Fibroblast of lung (primary cell): ENCODE data around the gene MKKS. TPM values are rescaled to one million over a fixed set of nuclear protein-coding genes. Genes with fewer than 3 reads are reported as not detected.
A peak's percentile ranks its signal among the peaks of the same experiment; 100 is the strongest.

ENCODE experiments used
- DNase-seq, 2 donors: peaks; one replicate each; pipeline versions ENCODE4 v3.0.0 to v3.0.0-alpha.2; 2010; ENCODE audit warnings: low read depth in 2 of 2
- H2AFZ ChIP-seq: 2 replicates; pipeline ENCODE4 v1.5.1; 2012; ENCODE audit warnings: low read length, control low read depth, inconsistent platforms
- H3K27ac ChIP-seq: 2 replicates; pipeline ENCODE4 v1.5.1; 2011; ENCODE audit warnings: low read length, control low read depth; ENCODE audit not compliant: insufficient read depth
- H3K27me3 ChIP-seq: 2 replicates; pipeline ENCODE4 v1.5.1; 2011; ENCODE audit warnings: mild to moderate bottlenecking, low read length; ENCODE audit not compliant: control insufficient read depth, insufficient read depth
- H3K36me3 ChIP-seq: 2 replicates; pipeline ENCODE4 v1.5.1; 2011; ENCODE audit warnings: low read length; ENCODE audit not compliant: control insufficient read depth, insufficient read depth
- H3K4me1 ChIP-seq: 2 replicates; pipeline ENCODE4 v1.5.1; 2011; ENCODE audit warnings: low read length; ENCODE audit not compliant: control insufficient read depth, insufficient read depth; ENCODE audit errors: extremely low read depth
- H3K4me2 ChIP-seq: 2 replicates; pipeline ENCODE4 v1.5.1; 2011; ENCODE audit warnings: low read length, control low read depth; ENCODE audit not compliant: insufficient read depth; ENCODE audit errors: extremely low read depth
- H3K4me3 ChIP-seq, 4 experiments: fragments of 200-600 bp in 1 of 4; sonication (generic) in 1 of 4; replicated peaks in 1 of 4; 2 replicates each; pipeline ENCODE4 v1.5.1; 2011 to 2016; ENCODE audit warnings: low read length in 4 of 4, low read depth in 3 of 4, mild to moderate bottlenecking in 3 of 4, control low read depth in 2 of 4, inconsistent platforms in 1 of 4, mixed read lengths in 1 of 4; ENCODE audit not compliant: insufficient read depth in 1 of 4; ENCODE audit errors: control extremely low read depth in 1 of 4
- H3K79me2 ChIP-seq: 2 replicates; pipeline ENCODE4 v1.5.1; 2012; ENCODE audit warnings: mild to moderate bottlenecking, low read length, inconsistent platforms; ENCODE audit not compliant: control insufficient read depth, insufficient read depth
- H3K9ac ChIP-seq: 2 replicates; pipeline ENCODE4 v1.5.1; 2011; ENCODE audit warnings: mild to moderate bottlenecking, low read length, control low read depth; ENCODE audit not compliant: insufficient read depth
- H3K9me3 ChIP-seq: 2 replicates; pipeline ENCODE4 v1.5.1; 2012; ENCODE audit warnings: low read depth, low read length; ENCODE audit not compliant: control insufficient read depth, insufficient read depth
- H4K20me1 ChIP-seq: 2 replicates; pipeline ENCODE4 v1.5.1; 2011; ENCODE audit warnings: low read length; ENCODE audit not compliant: control insufficient read depth, insufficient read depth; ENCODE audit errors: extremely low read depth
- EZH2 ChIP-seq: IDR thresholded peaks from 2 replicates; pipeline ENCODE4 v1.5.1; 2012; ENCODE audit warnings: low read length, control low read depth, mild to moderate bottlenecking; ENCODE audit errors: missing control alignments
- polyA plus RNA-seq, 2 donors: library from polyadenylated mRNA; depleted of rRNA in 1 of 2; stranded (reverse) in 1 of 2; unstranded in 1 of 2; fragments of >200 nt; gene quantifications; 2 replicates each; pipeline ENCODE4 v1.2.1, GENCODE V29; 2011 to 2012; ENCODE audit warnings: missing spikeins in 1 of 2
- total RNA-seq: library from RNA; depleted of rRNA; stranded (reverse); fragments of >200 nt; gene quantifications from 2 replicates; pipeline ENCODE4 v1.2.1, GENCODE V29; 2014
- TF ChIP-seq, protein P1 (sequence below), 2 donors: IDR thresholded peaks in 1 of 2; conservative IDR thresholded peaks in 1 of 2; 1 replicate in 1 of 2; 2 replicates in 1 of 2; pipeline ENCODE4 v1.5.1; 2011 to 2012; ENCODE audit warnings: low read length in 2 of 2, control low read depth in 1 of 2, inconsistent platforms in 1 of 2, low read depth in 1 of 2, mild to moderate bottlenecking in 1 of 2

Gene MKKS
- total and polyA plus RNA-seq, 2 donors (not counting 1 experiment from before 2014, with no cell fraction given), result 6.4 to 13.1 TPM

DNA sequence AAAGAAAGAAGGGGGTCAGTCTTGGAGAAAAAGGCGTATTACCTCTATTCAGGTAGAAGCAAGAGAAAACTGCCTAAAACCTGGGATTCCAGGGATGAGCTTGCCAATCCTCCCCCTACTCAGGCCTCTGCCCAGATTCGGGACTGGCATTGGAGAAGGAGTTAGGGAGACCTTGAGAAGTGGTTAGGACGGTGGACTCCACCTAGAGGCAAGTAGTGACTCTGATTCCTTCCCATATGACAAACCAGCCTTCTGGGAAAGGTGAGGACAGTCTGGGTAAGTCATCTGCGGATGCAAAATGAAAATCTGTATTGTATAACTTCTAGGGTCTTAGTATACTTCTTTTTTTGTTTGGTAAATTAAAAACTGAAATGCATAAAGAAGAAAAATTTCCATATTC lies 44.9 kb upstream of the MKKS start:
- TF ChIP-seq, protein P1, sequence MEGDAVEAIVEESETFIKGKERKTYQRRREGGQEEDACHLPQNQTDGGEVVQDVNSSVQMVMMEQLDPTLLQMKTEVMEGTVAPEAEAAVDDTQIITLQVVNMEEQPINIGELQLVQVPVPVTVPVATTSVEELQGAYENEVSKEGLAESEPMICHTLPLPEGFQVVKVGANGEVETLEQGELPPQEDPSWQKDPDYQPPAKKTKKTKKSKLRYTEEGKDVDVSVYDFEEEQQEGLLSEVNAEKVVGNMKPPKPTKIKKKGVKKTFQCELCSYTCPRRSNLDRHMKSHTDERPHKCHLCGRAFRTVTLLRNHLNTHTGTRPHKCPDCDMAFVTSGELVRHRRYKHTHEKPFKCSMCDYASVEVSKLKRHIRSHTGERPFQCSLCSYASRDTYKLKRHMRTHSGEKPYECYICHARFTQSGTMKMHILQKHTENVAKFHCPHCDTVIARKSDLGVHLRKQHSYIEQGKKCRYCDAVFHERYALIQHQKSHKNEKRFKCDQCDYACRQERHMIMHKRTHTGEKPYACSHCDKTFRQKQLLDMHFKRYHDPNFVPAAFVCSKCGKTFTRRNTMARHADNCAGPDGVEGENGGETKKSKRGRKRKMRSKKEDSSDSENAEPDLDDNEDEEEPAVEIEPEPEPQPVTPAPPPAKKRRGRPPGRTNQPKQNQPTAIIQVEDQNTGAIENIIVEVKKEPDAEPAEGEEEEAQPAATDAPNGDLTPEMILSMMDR (conservative IDR thresholded peaks at IDR 0.05 in 1 of 2, IDR thresholded peaks at IDR 0.05 in 1 of 2; ENCODE audit: low read depth in 1 of 2, low read length in 2 of 2), result peak in 1 of 2 donors; percentile 4
- TF ChIP-seq EZH2, result no peak
- DNase-seq, result no peak
- H3K9ac ChIP-seq, result no peak overlapping the region
- no peaks in the 10 kb centered on the region for H3K27me3 ChIP-seq
- no peaks in the 10 kb centered on the region for H3K9me3 ChIP-seq
- no peaks in the 10 kb centered on the region for H3K4me1 ChIP-seq
- no peaks in the 10 kb centered on the region for H3K36me3 ChIP-seq
- no peaks in the 10 kb centered on the region for H3K79me2 ChIP-seq
- no peaks in the 10 kb centered on the region for H4K20me1 ChIP-seq
- no peak overlapping the region for H2AFZ ChIP-seq
- H3K4me2 ChIP-seq, result no peak overlapping the region
- H3K27ac ChIP-seq, result no peak overlapping the region
- H3K4me3 ChIP-seq, result no peak overlapping the region

DNA sequence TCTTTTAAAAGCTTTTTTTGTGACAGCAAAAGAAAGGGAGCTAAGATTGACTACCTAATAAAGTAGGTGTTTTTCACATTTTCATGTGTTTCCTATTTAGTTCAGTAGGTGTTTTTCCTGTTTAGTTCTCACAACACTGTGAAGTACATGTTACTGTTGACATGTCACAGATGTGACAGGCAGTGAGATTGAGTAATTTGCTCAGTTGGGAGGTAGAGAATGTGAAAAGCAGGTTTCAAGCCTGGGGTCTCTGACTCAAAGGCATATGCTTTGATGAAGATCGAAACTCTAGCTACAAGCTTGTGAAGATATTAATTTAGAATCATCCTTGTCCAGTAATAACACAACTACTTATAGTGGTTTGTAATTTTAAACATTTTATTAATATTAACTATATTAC lies 44.2 kb upstream of the MKKS start:
- DNase-seq, result no peak
- Histone ChIP-seq H3K27me3 (no peaks in the 10 kb centered on the region), H2AFZ (no peak overlapping the region), H3K4me2 (no peak overlapping the region), H3K36me3 (no peaks in the 10 kb centered on the region), H3K4me1 (no peaks in the 10 kb centered on the region), H3K79me2 (no peaks in the 10 kb centered on the region), H3K9ac (no peak overlapping the region), H3K27ac (no peak overlapping the region), H3K9me3 (no peaks in the 10 kb centered on the region), H3K4me3 (no peak overlapping the region), H4K20me1 (no peaks in the 10 kb centered on the region)
- no peak for TF ChIP-seq EZH2
- TF ChIP-seq, protein P1 (conservative IDR thresholded peaks at IDR 0.05 in 1 of 2, IDR thresholded peaks at IDR 0.05 in 1 of 2; ENCODE audit: low read depth in 1 of 2, low read length in 2 of 2), result no peak

DNA sequence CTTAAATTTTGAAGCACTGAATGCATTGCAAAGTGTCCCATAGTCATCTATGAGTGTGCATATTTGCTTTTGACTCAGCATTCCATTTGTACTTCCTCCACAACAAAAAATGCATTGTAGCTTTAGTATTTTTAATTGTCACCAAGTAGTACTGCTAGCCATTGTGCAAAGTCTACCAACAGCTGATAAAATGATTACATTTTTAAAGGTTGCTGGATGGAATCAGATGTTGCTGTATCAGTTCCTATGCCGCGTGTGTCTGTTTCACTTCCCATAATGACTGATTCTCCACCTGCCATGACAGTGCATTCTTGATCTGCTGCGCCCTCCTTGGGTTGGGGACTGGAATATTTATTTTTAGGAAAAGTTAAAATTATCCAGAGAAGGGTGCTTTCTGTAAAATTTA lies 42.3 kb upstream of the MKKS start:
- Histone ChIP-seq H4K20me1 (no peaks in the 10 kb centered on the region), H3K79me2 (no peaks in the 10 kb centered on the region), H3K4me1 (no peaks in the 10 kb centered on the region), H2AFZ (no peak overlapping the region), H3K27me3 (no peaks in the 10 kb centered on the region), H3K36me3 (no peaks in the 10 kb centered on the region), H3K9ac (no peak overlapping the region), H3K27ac (no peak overlapping the region), H3K9me3 (no peaks in the 10 kb centered on the region), H3K4me2 (no peak overlapping the region), H3K4me3 (no peak overlapping the region)
- TF ChIP-seq, protein P1 (conservative IDR thresholded peaks at IDR 0.05 in 1 of 2, IDR thresholded peaks at IDR 0.05 in 1 of 2; ENCODE audit: low read depth in 1 of 2, low read length in 2 of 2), result no peak
- TF ChIP-seq EZH2, result no peak
- DNase-seq, result peak in 1 of 2 donors; percentile 29
